CD8-positive, alpha-beta memory T cell (primary cell): ENCODE measurements around the gene THAP7. TPM values are rescaled to one million over a fixed set of nuclear protein-coding genes. Genes with fewer than 3 reads are reported as not detected.

Source experiments
- CTCF ChIA-PET: fragments of 350-600 bp; sonication (Branson Sonifier 250); formaldehyde crosslinking; loops from one replicate; lab custom pipeline; 2021; ENCODE audit warnings: antibody characterized with exemption; lab: Charles Lee
- POLR2A ChIA-PET: fragments of 350-600 bp; sonication (Branson Sonifier 250); formaldehyde crosslinking; loops from one replicate; lab custom pipeline; 2021; ENCODE audit warnings: antibody characterized with exemption; lab: Charles Lee
- DNase-seq, 5 donors: peaks; one replicate each; pipeline versions ENCODE4 v3.0.0 to v3.0.0-alpha.2; 2020 to 2022; ENCODE audit warnings: mixed read lengths in 1 of 5
- H3K27ac ChIP-seq: one replicate; pipeline ENCODE4 v1.7.0; 2013; ENCODE audit warnings: low read depth, mild to moderate bottlenecking, low read length, moderate library complexity
- H3K27me3 ChIP-seq: 2 replicates; pipeline ENCODE4 v1.7.0; 2013; ENCODE audit warnings: low read length, mild to moderate bottlenecking; ENCODE audit not compliant: insufficient read depth, poor library complexity, severe bottlenecking
- H3K36me3 ChIP-seq: 2 replicates; pipeline ENCODE4 v1.7.0; 2013; ENCODE audit warnings: mild to moderate bottlenecking, low read length, moderate library complexity; ENCODE audit not compliant: insufficient read depth
- H3K4me1 ChIP-seq: 2 replicates; pipeline ENCODE4 v1.7.0; 2013; ENCODE audit warnings: mild to moderate bottlenecking, low read length, moderate library complexity; ENCODE audit not compliant: insufficient read depth
- H3K4me3 ChIP-seq: 2 replicates; pipeline ENCODE4 v1.7.0; 2013; ENCODE audit warnings: mild to moderate bottlenecking, low read length
- H3K9me3 ChIP-seq: 2 replicates; pipeline ENCODE4 v1.7.0; 2013; ENCODE audit warnings: mild to moderate bottlenecking, low read length
- H3K27ac Mint-ChIP-seq, 8 donors: one replicate each; pipeline ENCODE4 v1.8.0; 2020 to 2021; ENCODE audit warnings: mixed read lengths in 8 of 8, mild to moderate bottlenecking in 6 of 8, inconsistent platforms in 3 of 8, moderate library complexity in 3 of 8
- H3K27me3 Mint-ChIP-seq, 2 donors: one replicate each; pipeline ENCODE4 v1.8.0; 2020 to 2021; ENCODE audit warnings: mixed read lengths in 2 of 2, mild to moderate bottlenecking in 1 of 2, moderate library complexity in 1 of 2
- H3K36me3 Mint-ChIP-seq, 3 donors: one replicate each; pipeline ENCODE4 v1.8.0; 2020 to 2021; ENCODE audit warnings: mixed read lengths in 3 of 3, inconsistent platforms in 1 of 3, mild to moderate bottlenecking in 1 of 3
- H3K4me1 Mint-ChIP-seq, 3 donors: one replicate each; pipeline ENCODE4 v1.8.0; 2020 to 2021; ENCODE audit warnings: mixed read lengths in 3 of 3, inconsistent platforms in 1 of 3, mild to moderate bottlenecking in 1 of 3
- H3K4me3 Mint-ChIP-seq, 7 donors: one replicate each; pipeline ENCODE4 v1.8.0; 2020 to 2021; ENCODE audit warnings: mixed read lengths in 7 of 7, mild to moderate bottlenecking in 6 of 7, moderate library complexity in 4 of 7, inconsistent platforms in 2 of 7
- H3K9me3 Mint-ChIP-seq, 5 donors: one replicate each; pipeline ENCODE4 v1.8.0; 2020 to 2022; ENCODE audit warnings: mixed read lengths in 5 of 5, mild to moderate bottlenecking in 3 of 5, moderate library complexity in 2 of 5, inconsistent platforms in 1 of 5
- polyA plus RNA-seq: library from polyadenylated mRNA; unstranded; fragments of 300-500 nt; fragmentation: Illumina TruSeq; gene quantifications from one replicate; pipeline ENCODE4 v1.2.3, GENCODE V29; 2021
- total RNA-seq, 2 experiments: library from RNA; stranded (reverse); gene quantifications; one replicate each; pipeline ENCODE4 v1.2.3, GENCODE V29; 2021

Gene THAP7
- total and polyA plus RNA-seq, 3 experiments from 2014 or later, result 42.8 to 43.9 (median 43.9) TPM

- H3K4me3 ChIP-seq, result peak overlapping the region; percentile 65
- CTCF ChIA-PET, result interaction anchor here (1.1 to 1.9 kb wide), 2 partner anchors 14 to 19 kb away, joined by 4 to 5 read pairs; partner anchors contain the start of genes LZTR1 and P2RX6
- DNase-seq, result no peak
- H3K4me1 ChIP-seq, result peaks cover 32% of the 10 kb centered on the region
- Mint-ChIP-seq H3K36me3 (peaks cover 0 to 57% (median 0%) of the 10 kb centered on the region in 3 donors), H3K4me3 (peak overlapping the region; percentile 85 to 97 (median 95)), H3K9me3 (no peaks in the 10 kb centered on the region), H3K27me3 (peaks cover 0 to 3% of the 10 kb centered on the region in 2 donors), H3K4me1 (peaks cover 22 to 55% (median 23%) of the 10 kb centered on the region in 3 donors), H3K27ac (peak overlapping the region; percentile 97 to 100 (median 99))
- no peaks in the 10 kb centered on the region for H3K27me3 ChIP-seq
- no peaks in the 10 kb centered on the region for H3K9me3 ChIP-seq
- peaks cover 22% of the 10 kb centered on the region for H3K36me3 ChIP-seq
- POLR2A ChIA-PET, result interaction anchor here (1.0 to 1.4 kb wide), 2 partner anchors 19 to 682 kb away, joined by 3 to 6 read pairs; partner anchors contain the start of genes DGCR6L and LZTR1
- H3K27ac ChIP-seq, result peak overlapping the region; percentile 99
Observed at GRCh38 chr22:21000987-21001600, 824 bp downstream of the THAP7 start.

GRCh38 chr22:21000207-21000986 is 1.5 kb downstream of the THAP7 start:
- Mint-ChIP-seq H3K4me3 (peak overlapping the region; percentile 85 to 97 (median 95)), H3K36me3 (peaks cover 0 to 63% (median 0%) of the 10 kb centered on the region in 3 donors), H3K9me3 (no peaks in the 10 kb centered on the region), H3K4me1 (peaks cover 22 to 55% (median 23%) of the 10 kb centered on the region in 3 donors), H3K27ac (peak overlapping the region; percentile 97 to 100 (median 99)), H3K27me3 (peaks cover 0 to 3% of the 10 kb centered on the region in 2 donors)
- Histone ChIP-seq H3K36me3 (peaks cover 22% of the 10 kb centered on the region), H3K4me1 (peaks cover 32% of the 10 kb centered on the region), H3K27ac (peak overlapping the region; percentile 99), H3K4me3 (peak overlapping the region; percentile 65), H3K27me3 (no peaks in the 10 kb centered on the region), H3K9me3 (no peaks in the 10 kb centered on the region)
- CTCF ChIA-PET, result interaction anchor here (1.1 kb wide), 1 partner anchor 18 kb away, joined by 5 read pairs; the partner anchor contains the start of gene LZTR1
- DNase-seq, result no peak
- POLR2A ChIA-PET, result interaction anchor here (1.0 to 1.4 kb wide), 2 partner anchors 18 to 681 kb away, joined by 3 to 6 read pairs; partner anchors contain the start of genes DGCR6L and LZTR1

- CTCF ChIA-PET, result no interaction called here
Observed at GRCh38 chr22:20999350-21000206, 2.3 kb downstream of the THAP7 start.

GRCh38 chr22:20998411-20999336 is 3.2 kb downstream of the THAP7 start:
- H3K36me3 ChIP-seq, result peaks cover 22% of the 10 kb centered on the region
- H3K4me3 Mint-ChIP-seq, result no peak overlapping the region

More at GRCh38 chr22:20999350-21000206, 2.3 kb downstream of the THAP7 start:
- H3K9me3 Mint-ChIP-seq, result no peaks in the 10 kb centered on the region
- peak overlapping the region; percentile 65 for H3K4me3 ChIP-seq
- peaks cover 22 to 55% (median 23%) of the 10 kb centered on the region in 3 donors for H3K4me1 Mint-ChIP-seq
- H3K27me3 ChIP-seq, result no peaks in the 10 kb centered on the region
- peaks cover 0 to 3% of the 10 kb centered on the region in 2 donors for H3K27me3 Mint-ChIP-seq
- no peak for DNase-seq
- POLR2A ChIA-PET, result interaction anchor here (1.9 kb wide), 1 partner anchor 18 kb away, joined by 7 read pairs; the partner anchor contains the start of gene LZTR1
- H3K9me3 ChIP-seq, result no peaks in the 10 kb centered on the region
- H3K27ac Mint-ChIP-seq, result peak overlapping the region in 7 of 8 donors; percentile 43 to 100 (median 99)
- peaks cover 0 to 70% (median 0%) of the 10 kb centered on the region in 3 donors for H3K36me3 Mint-ChIP-seq
- peak overlapping the region; percentile 99 for H3K27ac ChIP-seq
- peaks cover 32% of the 10 kb centered on the region for H3K4me1 ChIP-seq
- peaks cover 22% of the 10 kb centered on the region for H3K36me3 ChIP-seq
- peak overlapping the region in 4 of 7 donors; percentile 93 to 97 (median 96) for H3K4me3 Mint-ChIP-seq

GRCh38 chr22:20997536-20998257 is 4.2 kb downstream of the THAP7 start:
- H3K36me3 Mint-ChIP-seq, result peaks cover 0 to 81% (median 0%) of the 10 kb centered on the region in 3 donors
- peak overlapping the region in 1 of 7 donors; percentile 51 for H3K4me3 Mint-ChIP-seq
- H3K27me3 ChIP-seq, result no peaks in the 10 kb centered on the region
- H3K9me3 Mint-ChIP-seq, result no peaks in the 10 kb centered on the region
- CTCF ChIA-PET, result no interaction called here
- POLR2A ChIA-PET, result interaction anchor here (1.9 kb wide), 1 partner anchor 16 kb away, joined by 7 read pairs; the partner anchor contains the start of gene LZTR1
- H3K4me1 ChIP-seq, result peaks cover 18% of the 10 kb centered on the region
- no peaks in the 10 kb centered on the region for H3K9me3 ChIP-seq
- H3K27me3 Mint-ChIP-seq, result peaks cover 0 to 3% of the 10 kb centered on the region in 2 donors
- peak overlapping the region in 3 of 8 donors; percentile 36 to 76 (median 70) for H3K27ac Mint-ChIP-seq
- no peak for DNase-seq
- H3K36me3 ChIP-seq, result peaks cover 22% of the 10 kb centered on the region
- H3K4me1 Mint-ChIP-seq, result peaks cover 11 to 42% (median 18%) of the 10 kb centered on the region in 3 donors
- no peak overlapping the region for H3K4me3 ChIP-seq
- no peak overlapping the region for H3K27ac ChIP-seq

More at GRCh38 chr22:20998411-20999336, 3.2 kb downstream of the THAP7 start:
- CTCF ChIA-PET, result no interaction called here
- POLR2A ChIA-PET, result interaction anchor here (1.9 kb wide), 1 partner anchor 17 kb away, joined by 7 read pairs; the partner anchor contains the start of gene LZTR1
- Mint-ChIP-seq H3K4me1 (peaks cover 21 to 52% (median 23%) of the 10 kb centered on the region in 3 donors), H3K27me3 (peaks cover 0 to 3% of the 10 kb centered on the region in 2 donors), H3K27ac (peak overlapping the region in 5 of 8 donors; percentile 43 to 82 (median 65)), H3K36me3 (peaks cover 0 to 74% (median 0%) of the 10 kb centered on the region in 3 donors), H3K9me3 (no peaks in the 10 kb centered on the region)
- no peaks in the 10 kb centered on the region for H3K27me3 ChIP-seq
- peaks cover 28% of the 10 kb centered on the region for H3K4me1 ChIP-seq
- no peaks in the 10 kb centered on the region for H3K9me3 ChIP-seq
- H3K27ac ChIP-seq, result no peak overlapping the region
- H3K4me3 ChIP-seq, result no peak overlapping the region
- no peak for DNase-seq
